ENCODE data around the gene ALDH1B1. TPM values are rescaled to one million over a fixed set of nuclear protein-coding genes. Genes with fewer than 3 reads are reported as not detected.
A peak's percentile ranks its signal among the peaks of the same experiment; 100 is the strongest.

Gene ALDH1B1
- total and polyA plus RNA-seq, 9 of the 15 experiments (the other 6 are each of a cell fraction or from before 2014, with no cell fraction given) = 8.6 to 46.5 (median 30.8) TPM

DNA sequence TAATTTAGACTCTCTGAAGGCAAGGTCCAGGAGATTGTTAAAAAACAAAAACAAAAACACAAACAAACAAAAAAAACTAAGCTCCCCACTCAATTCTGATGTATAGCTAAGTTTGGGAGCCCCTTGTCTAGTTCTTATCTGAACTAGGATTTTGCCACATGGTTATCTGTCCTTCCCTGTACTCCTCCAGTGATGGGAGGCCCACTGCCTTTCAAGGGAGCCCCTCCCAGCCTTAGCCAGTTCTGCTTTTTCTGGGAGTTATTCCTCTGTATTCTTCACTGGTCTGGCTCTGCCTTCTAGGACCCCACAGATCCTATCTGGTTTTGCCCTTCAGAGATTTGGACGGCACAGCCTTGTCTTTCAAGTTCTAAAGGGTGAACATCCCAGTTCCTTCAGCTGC, 2.1 kb upstream of the ALDH1B1 start (continued):
- TF ChIP-seq, protein P1, sequence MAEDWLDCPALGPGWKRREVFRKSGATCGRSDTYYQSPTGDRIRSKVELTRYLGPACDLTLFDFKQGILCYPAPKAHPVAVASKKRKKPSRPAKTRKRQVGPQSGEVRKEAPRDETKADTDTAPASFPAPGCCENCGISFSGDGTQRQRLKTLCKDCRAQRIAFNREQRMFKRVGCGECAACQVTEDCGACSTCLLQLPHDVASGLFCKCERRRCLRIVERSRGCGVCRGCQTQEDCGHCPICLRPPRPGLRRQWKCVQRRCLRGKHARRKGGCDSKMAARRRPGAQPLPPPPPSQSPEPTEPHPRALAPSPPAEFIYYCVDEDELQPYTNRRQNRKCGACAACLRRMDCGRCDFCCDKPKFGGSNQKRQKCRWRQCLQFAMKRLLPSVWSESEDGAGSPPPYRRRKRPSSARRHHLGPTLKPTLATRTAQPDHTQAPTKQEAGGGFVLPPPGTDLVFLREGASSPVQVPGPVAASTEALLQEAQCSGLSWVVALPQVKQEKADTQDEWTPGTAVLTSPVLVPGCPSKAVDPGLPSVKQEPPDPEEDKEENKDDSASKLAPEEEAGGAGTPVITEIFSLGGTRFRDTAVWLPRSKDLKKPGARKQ (CRISPR knock-in tag; IDR thresholded peaks at IDR 0.05) = no peak
- TF ChIP-seq TEAD4 (IDR thresholded peaks at IDR 0.05; ENCODE audit: low read length) (peak; percentile 78), TEAD4 (CRISPR knock-in tag; IDR thresholded peaks at IDR 0.05; ENCODE audit: borderline replicate concordance) (no peak), ARID1B (IDR thresholded peaks at IDR 0.05) (peak; percentile 89), TSC22D4 (tag; IDR thresholded peaks at IDR 0.05) (no peak), NR3C1 (CRISPR knock-in tag; IDR thresholded peaks at IDR 0.05) (no peak), ATF2 (CRISPR knock-in tag; IDR thresholded peaks at IDR 0.05) (no peak), SPI1 (IDR thresholded peaks at IDR 0.05; ENCODE audit: borderline replicate concordance, low read depth, low read length) (peak; percentile 98), DPF2 (IDR thresholded peaks at IDR 0.05) (peak; percentile 83), ZNF134 (CRISPR knock-in tag; conservative IDR thresholded peaks at IDR 0.05) (0 out of 2 replicates have a peak, but pooled peaks have one; percentile 11), TRIM25 (IDR thresholded peaks at IDR 0.05; ENCODE audit: borderline replicate concordance) (no peak), SMARCA4 (IDR thresholded peaks at IDR 0.05) (peak; percentile 85), SOX6 (IDR thresholded peaks at IDR 0.05) (peak; percentile 77), PATZ1 (CRISPR knock-in tag; IDR thresholded peaks at IDR 0.05; ENCODE audit: borderline replicate concordance) (no peak; the same call in 1 of the 2 replicates), CHCHD3 (CRISPR knock-in tag; IDR thresholded peaks at IDR 0.05) (no peak), TRIM24 (IDR thresholded peaks at IDR 0.05) (0 out of 4 replicates have a peak, but pooled peaks of 1 of the 2 experiments have one; percentile 17), ESRRB (CRISPR knock-in tag; IDR thresholded peaks at IDR 0.05; ENCODE audit: borderline replicate concordance) (no peak), CC2D1A (IDR thresholded peaks at IDR 0.05) (no peak), U2AF1 (optimal IDR thresholded peaks at IDR 0.05; ENCODE audit: low read depth, low read length) (no peak), ZNF79 (CRISPR knock-in tag; IDR thresholded peaks at IDR 0.05; ENCODE audit: low read depth) (no peak), FOS (IDR thresholded peaks at IDR 0.05; ENCODE audit: extremely low read depth, insufficient read length) (no peak), DIDO1 (tag; IDR thresholded peaks at IDR 0.05; ENCODE audit: low read depth) (0 out of 2 replicates have a peak, but pooled peaks have one; percentile 28), SIRT6 (IDR thresholded peaks at IDR 0.05; ENCODE audit: low read depth, low read length) (no peak)
- TF ChIP-seq, protein P2, sequence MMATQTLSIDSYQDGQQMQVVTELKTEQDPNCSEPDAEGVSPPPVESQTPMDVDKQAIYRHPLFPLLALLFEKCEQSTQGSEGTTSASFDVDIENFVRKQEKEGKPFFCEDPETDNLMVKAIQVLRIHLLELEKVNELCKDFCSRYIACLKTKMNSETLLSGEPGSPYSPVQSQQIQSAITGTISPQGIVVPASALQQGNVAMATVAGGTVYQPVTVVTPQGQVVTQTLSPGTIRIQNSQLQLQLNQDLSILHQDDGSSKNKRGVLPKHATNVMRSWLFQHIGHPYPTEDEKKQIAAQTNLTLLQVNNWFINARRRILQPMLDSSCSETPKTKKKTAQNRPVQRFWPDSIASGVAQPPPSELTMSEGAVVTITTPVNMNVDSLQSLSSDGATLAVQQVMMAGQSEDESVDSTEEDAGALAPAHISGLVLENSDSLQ (IDR thresholded peaks at IDR 0.05) = peak; percentile 23; the same call in 1 of the 2 replicates
